ENCODE measurements around the gene DPP3.

Gene DPP3

DNA sequence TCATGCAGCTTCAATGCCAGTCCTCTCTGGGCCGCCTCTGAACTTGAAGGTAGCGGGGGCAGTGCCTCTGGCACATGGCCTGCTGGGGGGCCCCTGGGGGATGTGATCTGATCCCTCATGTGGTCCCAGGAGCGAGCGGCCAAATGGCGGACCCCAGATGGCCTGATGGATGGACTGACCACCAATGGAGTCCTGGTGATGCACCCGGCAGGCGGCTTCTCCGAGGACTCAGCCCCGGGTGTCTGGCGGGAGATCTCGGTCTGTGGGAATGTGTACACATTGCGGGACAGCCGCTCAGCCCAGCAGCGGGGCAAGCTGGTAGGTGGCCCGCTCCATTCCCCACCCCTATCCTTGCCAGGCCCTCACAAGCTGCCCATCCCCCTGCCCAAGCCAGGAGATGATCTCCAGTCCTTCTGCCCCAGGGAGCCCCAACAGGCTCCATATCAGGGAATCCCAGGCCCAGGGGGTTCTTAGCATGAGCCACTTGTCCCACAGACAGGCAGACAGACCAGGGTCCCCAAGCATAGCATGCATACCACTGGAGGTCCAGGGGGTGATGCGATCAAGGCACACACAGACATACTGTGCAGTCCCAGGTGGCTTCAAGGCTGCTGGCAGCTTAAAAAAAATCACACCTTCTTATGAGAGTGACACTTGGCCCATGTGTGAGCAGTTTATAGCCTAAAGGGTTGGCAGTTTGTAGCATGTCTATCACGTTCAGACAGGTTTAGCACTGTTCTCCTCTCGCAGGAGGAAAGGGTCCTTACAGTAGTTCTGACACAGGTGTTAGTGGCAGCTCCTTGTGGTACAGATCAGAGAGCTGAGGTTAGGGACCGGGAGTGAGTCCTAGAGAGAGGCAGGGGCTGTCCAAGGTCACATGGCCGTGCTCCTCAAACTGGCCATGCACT, 6.4 kb upstream of the DPP3 start:
- H3K27me3 ChIP-seq (replicated peaks; ENCODE audit: control insufficient read depth, insufficient read depth, low read length): no peaks in the 10 kb centered on the region

DNA sequence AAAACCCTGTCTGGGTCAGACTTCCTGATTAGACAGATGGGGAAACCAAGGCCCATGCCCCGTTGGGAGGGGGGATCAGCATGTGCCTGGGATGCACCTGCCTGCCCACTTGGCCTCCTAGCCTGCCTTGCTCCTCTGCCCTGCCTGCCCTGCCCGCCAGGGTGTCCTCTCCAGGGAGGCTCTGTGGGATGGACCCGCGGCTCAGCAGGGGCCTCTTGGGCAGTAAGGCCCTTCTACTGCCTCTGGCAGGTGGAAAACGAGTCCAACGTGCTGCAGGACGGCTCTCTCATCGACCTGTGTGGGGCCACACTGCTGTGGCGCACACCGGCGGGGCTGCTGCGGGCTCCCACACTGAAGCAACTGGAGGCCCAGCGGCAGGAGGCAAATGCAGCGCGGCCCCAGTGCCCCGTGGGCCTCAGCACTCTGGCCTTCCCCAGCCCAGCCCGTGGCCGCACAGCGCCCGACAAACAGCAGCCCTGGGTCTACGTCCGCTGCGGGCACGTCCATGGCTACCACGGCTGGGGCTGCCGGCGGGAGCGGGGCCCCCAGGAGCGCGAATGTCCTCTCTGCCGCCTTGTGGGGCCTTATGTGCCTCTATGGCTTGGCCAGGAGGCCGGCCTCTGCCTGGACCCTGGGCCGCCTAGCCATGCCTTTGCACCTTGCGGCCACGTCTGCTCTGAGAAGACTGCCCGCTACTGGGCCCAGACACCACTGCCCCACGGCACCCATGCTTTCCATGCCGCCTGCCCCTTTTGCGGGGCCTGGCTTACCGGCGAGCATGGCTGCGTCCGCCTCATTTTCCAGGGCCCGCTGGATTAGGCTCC, 4.7 kb upstream of the DPP3 start:
- no peaks in the 10 kb centered on the region; the same call in none of the 2 replicates for H3K36me3 ChIP-seq (ENCODE audit: control insufficient read depth, insufficient read depth, low read length)
- no peaks in the 10 kb centered on the region for H3K27me3 ChIP-seq (replicated peaks; ENCODE audit: control insufficient read depth, insufficient read depth, low read length)
- H3K4me3 ChIP-seq (replicated peaks; ENCODE audit: low read depth, low read length): no peak overlapping the region
- no peak for DNase-seq (ENCODE audit: extremely low read depth, insufficient read length)
- TF ChIP-seq, protein P1, sequence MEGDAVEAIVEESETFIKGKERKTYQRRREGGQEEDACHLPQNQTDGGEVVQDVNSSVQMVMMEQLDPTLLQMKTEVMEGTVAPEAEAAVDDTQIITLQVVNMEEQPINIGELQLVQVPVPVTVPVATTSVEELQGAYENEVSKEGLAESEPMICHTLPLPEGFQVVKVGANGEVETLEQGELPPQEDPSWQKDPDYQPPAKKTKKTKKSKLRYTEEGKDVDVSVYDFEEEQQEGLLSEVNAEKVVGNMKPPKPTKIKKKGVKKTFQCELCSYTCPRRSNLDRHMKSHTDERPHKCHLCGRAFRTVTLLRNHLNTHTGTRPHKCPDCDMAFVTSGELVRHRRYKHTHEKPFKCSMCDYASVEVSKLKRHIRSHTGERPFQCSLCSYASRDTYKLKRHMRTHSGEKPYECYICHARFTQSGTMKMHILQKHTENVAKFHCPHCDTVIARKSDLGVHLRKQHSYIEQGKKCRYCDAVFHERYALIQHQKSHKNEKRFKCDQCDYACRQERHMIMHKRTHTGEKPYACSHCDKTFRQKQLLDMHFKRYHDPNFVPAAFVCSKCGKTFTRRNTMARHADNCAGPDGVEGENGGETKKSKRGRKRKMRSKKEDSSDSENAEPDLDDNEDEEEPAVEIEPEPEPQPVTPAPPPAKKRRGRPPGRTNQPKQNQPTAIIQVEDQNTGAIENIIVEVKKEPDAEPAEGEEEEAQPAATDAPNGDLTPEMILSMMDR (IDR thresholded peaks at IDR 0.05; ENCODE audit: insufficient read depth, low read length, poor library complexity, severe bottlenecking): no peak

More for the DNA sequence above, 6.4 kb upstream of the DPP3 start:
- H3K36me3 ChIP-seq (ENCODE audit: control insufficient read depth, insufficient read depth, low read length): no peaks in the 10 kb centered on the region; the same call in none of the 2 replicates
- no peak for DNase-seq (ENCODE audit: extremely low read depth, insufficient read length)
- TF ChIP-seq, protein P1 (IDR thresholded peaks at IDR 0.05; ENCODE audit: insufficient read depth, low read length, poor library complexity, severe bottlenecking): no peak
- H3K4me3 ChIP-seq (replicated peaks; ENCODE audit: low read depth, low read length): no peak overlapping the region

DNA sequence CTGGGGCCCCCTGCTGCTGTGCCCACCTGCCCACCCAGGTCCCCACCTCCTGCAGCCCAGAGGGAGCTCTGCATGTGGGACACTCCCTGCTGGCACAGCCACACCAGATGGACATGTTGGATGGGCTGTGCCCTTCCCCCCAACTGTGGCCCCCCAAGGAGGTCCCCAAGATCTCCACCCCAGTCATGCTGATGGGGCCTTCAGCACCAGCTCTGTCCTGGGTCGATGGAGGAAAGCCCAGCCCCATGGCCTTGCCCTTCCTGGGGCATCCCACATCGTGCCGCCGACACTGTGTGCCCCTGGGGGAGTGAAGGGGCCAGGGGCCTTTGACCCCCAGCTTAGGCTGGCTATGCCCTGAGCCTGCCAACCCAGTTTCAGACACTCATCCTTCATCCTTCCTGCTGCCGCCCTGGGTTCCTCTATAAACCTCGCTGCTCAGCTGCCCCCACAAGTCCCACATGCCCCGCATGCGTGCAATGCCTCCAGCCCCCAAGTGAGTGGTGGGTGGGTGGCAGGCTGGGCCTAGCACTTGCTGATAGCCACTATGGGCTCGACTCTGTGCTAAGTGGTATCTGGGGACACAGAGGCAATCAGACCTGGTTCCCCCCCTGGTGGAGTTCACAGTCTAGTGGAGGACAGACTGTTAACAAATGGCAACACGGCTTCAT, 3.9 kb upstream of the DPP3 start:
- Histone ChIP-seq H3K36me3 (ENCODE audit: control insufficient read depth, insufficient read depth, low read length) (no peaks in the 10 kb centered on the region; the same call in none of the 2 replicates), H3K27me3 (replicated peaks; ENCODE audit: control insufficient read depth, insufficient read depth, low read length) (no peaks in the 10 kb centered on the region), H3K4me3 (replicated peaks; ENCODE audit: low read depth, low read length) (no peak overlapping the region)
- TF ChIP-seq, protein P1 (IDR thresholded peaks at IDR 0.05; ENCODE audit: insufficient read depth, low read length, poor library complexity, severe bottlenecking): no peak
- DNase-seq (ENCODE audit: extremely low read depth, insufficient read length): no peak

DNA sequence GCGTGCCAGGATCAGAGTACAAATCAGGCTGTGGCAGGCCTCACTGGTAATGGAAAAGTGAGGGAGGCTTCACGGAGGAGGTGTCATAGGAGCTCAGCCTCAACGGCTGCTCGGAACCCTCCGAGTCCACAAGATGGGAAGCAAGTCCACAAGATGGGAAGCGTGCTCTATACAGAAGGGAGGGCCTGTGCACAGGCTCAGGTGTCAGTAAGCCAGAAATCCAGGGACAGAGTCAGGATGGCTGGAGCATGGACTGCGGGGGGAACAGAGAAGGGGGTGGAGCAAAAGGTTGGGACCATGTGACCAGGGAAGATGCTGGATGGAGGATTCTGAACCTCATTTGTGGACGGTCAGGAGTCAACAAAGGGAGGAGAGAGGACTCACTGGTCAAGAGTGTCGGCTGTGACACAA, 3.4 kb upstream of the DPP3 start:
- Histone ChIP-seq H3K4me3 (replicated peaks; ENCODE audit: low read depth, low read length) (no peak overlapping the region), H3K27me3 (replicated peaks; ENCODE audit: control insufficient read depth, insufficient read depth, low read length) (no peaks in the 10 kb centered on the region), H3K36me3 (ENCODE audit: control insufficient read depth, insufficient read depth, low read length) (no peaks in the 10 kb centered on the region; the same call in none of the 2 replicates)
- no peak for DNase-seq (ENCODE audit: extremely low read depth, insufficient read length)
- TF ChIP-seq, protein P1 (IDR thresholded peaks at IDR 0.05; ENCODE audit: insufficient read depth, low read length, poor library complexity, severe bottlenecking): no peak

Data from GM06990 (cell line).